GM19324 (cell line): ENCODE measurements around the gene SANBR.

ENCODE experiments used
- ATAC-seq: cut with Tn5 transposase; IDR thresholded peaks from one replicate; pipeline ENCODE4 v1.9.1; 2021; ENCODE audit warnings: mild to moderate bottlenecking, moderate library complexity; ENCODE audit not compliant: unreplicated experiment, low FRiP score

SANBR gene

GRCh38 chr2:61085883-61086282, 20.2 kb downstream of the SANBR start:
- no peak for ATAC-seq

GRCh38 chr2:61089797-61090196, 24.1 kb downstream of the SANBR start:
- ATAC-seq: no peak

- ATAC-seq: no peak
Observed at GRCh38 chr2:61090386-61090921, 24.8 kb downstream of the SANBR start.

- ATAC-seq: no peak
Observed at GRCh38 chr2:61091485-61091884, 25.8 kb downstream of the SANBR start.

GRCh38 chr2:61096438-61096837, 30.8 kb downstream of the SANBR start:
- ATAC-seq: no peak

- ATAC-seq: no peak
Observed at GRCh38 chr2:61100801-61101200, 35.1 kb downstream of the SANBR start.

- ATAC-seq: no peak
Observed at GRCh38 chr2:61109291-61109690, 43.6 kb downstream of the SANBR start.

GRCh38 chr2:61111708-61112107, 46.0 kb downstream of the SANBR start:
- ATAC-seq: no peak

- ATAC-seq: no peak
Observed at GRCh38 chr2:61114147-61114546, 48.5 kb downstream of the SANBR start.
